OCI-LY1 (cell line): ENCODE data around the gene PDE4C.

Source experiments
- H2AFZ ChIP-seq: fragments of 200-600 bp; sonication (generic), shearing (Covaris generic); 2 replicates; pipeline ENCODE4 v1.6.0; 2014; ENCODE audit warnings: antibody characterized with exemption, mild to moderate bottlenecking, low read length
- H3F3A ChIP-seq: fragments of 200-600 bp; sonication (generic), shearing (Covaris generic); 2 replicates; pipeline ENCODE4 v1.6.0; 2014; ENCODE audit warnings: mild to moderate bottlenecking, antibody characterized with exemption, low read length, moderate library complexity; ENCODE audit not compliant: insufficient read depth
- H3K27ac ChIP-seq: fragments of 200-600 bp; sonication (generic); 2 replicates; pipeline ENCODE4 v1.5.1; 2014; ENCODE audit warnings: low read length, mixed run types, mild to moderate bottlenecking, low read depth; ENCODE audit not compliant: poor library complexity, severe bottlenecking
- H3K27me3 ChIP-seq: fragments of 200-600 bp; sonication (generic); 2 replicates; pipeline ENCODE4 v1.6.0; 2014; ENCODE audit warnings: antibody characterized with exemption, mild to moderate bottlenecking, low read length, moderate library complexity; ENCODE audit not compliant: insufficient read depth
- H3K36me3 ChIP-seq: fragments of 200-600 bp; sonication (generic); 2 replicates; pipeline ENCODE4 v1.6.1; 2014; ENCODE audit warnings: mild to moderate bottlenecking, antibody characterized with exemption, low read length, moderate library complexity, mixed read lengths; ENCODE audit not compliant: insufficient read depth
- H3K4me1 ChIP-seq: fragments of 200-600 bp; sonication (generic); 2 replicates; pipeline ENCODE4 v1.5.1; 2014; ENCODE audit warnings: mild to moderate bottlenecking, low read length, moderate library complexity; ENCODE audit not compliant: insufficient read depth, severe bottlenecking
- H3K4me2 ChIP-seq: fragments of 200-600 bp; sonication (generic), shearing (Covaris generic); 2 replicates; pipeline ENCODE4 v1.6.1; 2014; ENCODE audit warnings: low read length
- H3K4me3 ChIP-seq: fragments of 200-600 bp; sonication (generic); 2 replicates; pipeline ENCODE4 v1.5.1; 2014; ENCODE audit warnings: low read length, low read depth, mild to moderate bottlenecking, mixed read lengths; ENCODE audit not compliant: poor library complexity, severe bottlenecking
- H3K79me2 ChIP-seq: fragments of 200-600 bp; shearing (Covaris generic); 2 replicates; pipeline ENCODE4 v1.6.1; 2016; ENCODE audit warnings: mixed run types, low read length, mixed read lengths; ENCODE audit not compliant: insufficient read depth
- H3K9ac ChIP-seq: fragments of 200-600 bp; sonication (generic), shearing (Covaris generic); 2 replicates; pipeline ENCODE4 v1.6.1; 2014; ENCODE audit warnings: mild to moderate bottlenecking, low read length, mixed read lengths
- H3K9me2 ChIP-seq: fragments of 200-600 bp; sonication (generic), shearing (Covaris generic); 2 replicates; pipeline ENCODE4 v1.6.1; 2014; ENCODE audit warnings: low read depth, mild to moderate bottlenecking, low read length, mixed read lengths
- H3K9me3 ChIP-seq: fragments of 200-600 bp; shearing (Covaris generic); 2 replicates; pipeline ENCODE4 v1.6.1; 2014; ENCODE audit warnings: low read length, mixed read lengths
- H4K20me1 ChIP-seq: fragments of 200-600 bp; sonication (generic), shearing (Covaris generic); 2 replicates; pipeline ENCODE4 v1.6.0; 2016; ENCODE audit warnings: mild to moderate bottlenecking, low read length; ENCODE audit not compliant: insufficient read depth
- EZH2 ChIP-seq: fragments of 200-600 bp; sonication (generic), shearing (Covaris generic); IDR thresholded peaks from 2 replicates; pipeline ENCODE4 v1.8.0; 2017; ENCODE audit warnings: borderline replicate concordance, mixed run types, mild to moderate bottlenecking, antibody characterized with exemption, low read length, moderate library complexity, mixed read lengths
- TF ChIP-seq, protein P1 (sequence below): fragments of 200-600 bp; sonication (generic), shearing (Covaris generic); IDR thresholded peaks from 2 replicates; pipeline ENCODE4 v1.5.1; 2017; ENCODE audit warnings: mild to moderate bottlenecking, antibody characterized with exemption, low read length, moderate library complexity, mixed read lengths

PDE4C gene

DNA sequence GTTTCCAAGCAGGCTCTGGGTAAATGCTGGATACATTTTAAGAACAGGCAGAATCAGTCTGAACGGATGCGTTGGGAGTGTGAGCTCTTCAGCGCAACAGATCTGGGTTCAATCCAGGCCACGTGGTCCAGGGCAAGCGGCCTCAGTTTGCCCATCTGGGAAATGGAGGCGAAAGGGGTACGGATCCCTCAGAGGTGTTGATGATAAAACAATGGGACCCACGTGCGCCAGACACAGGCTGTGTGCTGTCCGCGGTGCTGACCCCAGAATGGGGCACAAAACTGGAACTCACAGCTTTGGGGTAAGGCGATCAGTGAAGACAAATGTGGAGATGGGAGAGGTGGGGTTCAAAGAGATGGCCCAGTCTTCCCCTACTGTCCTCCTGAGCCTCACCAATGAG lies 13.1 kb upstream of the PDE4C start:
- no peaks in the 10 kb centered on the region for H3K4me1 ChIP-seq
- H3K4me3 ChIP-seq = no peak overlapping the region
- peaks cover 65% of the 10 kb centered on the region for H3K79me2 ChIP-seq
- no peaks in the 10 kb centered on the region for H3K9me2 ChIP-seq
- H3K27me3 ChIP-seq = no peaks in the 10 kb centered on the region
- H3K4me2 ChIP-seq = no peak overlapping the region
- H2AFZ ChIP-seq = no peak overlapping the region
- H3F3A ChIP-seq = no peaks in the 10 kb centered on the region
- H3K9me3 ChIP-seq = no peaks in the 10 kb centered on the region
- no peaks in the 10 kb centered on the region for H4K20me1 ChIP-seq
- H3K9ac ChIP-seq = no peak overlapping the region
- H3K36me3 ChIP-seq = peaks cover 5% of the 10 kb centered on the region; the same call in 1 of the 2 replicates
- H3K27ac ChIP-seq = no peak overlapping the region
- no peak for TF ChIP-seq EZH2
- TF ChIP-seq, protein P1, sequence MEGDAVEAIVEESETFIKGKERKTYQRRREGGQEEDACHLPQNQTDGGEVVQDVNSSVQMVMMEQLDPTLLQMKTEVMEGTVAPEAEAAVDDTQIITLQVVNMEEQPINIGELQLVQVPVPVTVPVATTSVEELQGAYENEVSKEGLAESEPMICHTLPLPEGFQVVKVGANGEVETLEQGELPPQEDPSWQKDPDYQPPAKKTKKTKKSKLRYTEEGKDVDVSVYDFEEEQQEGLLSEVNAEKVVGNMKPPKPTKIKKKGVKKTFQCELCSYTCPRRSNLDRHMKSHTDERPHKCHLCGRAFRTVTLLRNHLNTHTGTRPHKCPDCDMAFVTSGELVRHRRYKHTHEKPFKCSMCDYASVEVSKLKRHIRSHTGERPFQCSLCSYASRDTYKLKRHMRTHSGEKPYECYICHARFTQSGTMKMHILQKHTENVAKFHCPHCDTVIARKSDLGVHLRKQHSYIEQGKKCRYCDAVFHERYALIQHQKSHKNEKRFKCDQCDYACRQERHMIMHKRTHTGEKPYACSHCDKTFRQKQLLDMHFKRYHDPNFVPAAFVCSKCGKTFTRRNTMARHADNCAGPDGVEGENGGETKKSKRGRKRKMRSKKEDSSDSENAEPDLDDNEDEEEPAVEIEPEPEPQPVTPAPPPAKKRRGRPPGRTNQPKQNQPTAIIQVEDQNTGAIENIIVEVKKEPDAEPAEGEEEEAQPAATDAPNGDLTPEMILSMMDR = no peak

DNA sequence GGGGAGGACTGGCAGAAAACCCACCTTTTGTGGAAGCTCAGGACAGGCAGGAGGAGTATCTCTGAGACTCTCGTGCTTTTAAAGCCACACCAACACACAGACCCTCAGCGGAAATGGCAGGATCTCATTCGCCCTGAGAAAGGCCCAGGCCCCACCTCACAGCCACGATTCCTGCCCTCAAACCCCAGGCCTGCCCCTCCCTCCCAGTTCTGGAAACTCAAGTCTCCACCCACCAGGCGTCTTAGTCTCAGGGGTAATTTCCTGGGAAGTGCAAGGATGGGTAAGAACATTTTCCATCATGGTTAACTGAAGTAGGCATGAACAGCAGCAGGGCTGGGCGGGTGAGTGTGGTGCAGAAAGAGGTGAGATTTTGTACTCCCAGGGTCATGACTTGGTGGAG lies 8.0 kb upstream of the PDE4C start:
- H3K4me3 ChIP-seq = no peak overlapping the region
- H2AFZ ChIP-seq = no peak overlapping the region
- H3K9me3 ChIP-seq = no peaks in the 10 kb centered on the region
- H3K9me2 ChIP-seq = no peaks in the 10 kb centered on the region
- TF ChIP-seq EZH2 = no peak
- TF ChIP-seq, protein P1 = no peak
- H3K79me2 ChIP-seq = peaks cover 17% of the 10 kb centered on the region
- no peaks in the 10 kb centered on the region for H3K4me1 ChIP-seq
- no peak overlapping the region for H3K4me2 ChIP-seq
- H3K9ac ChIP-seq = no peak overlapping the region
- H4K20me1 ChIP-seq = no peaks in the 10 kb centered on the region
- H3K27ac ChIP-seq = no peak overlapping the region
- no peaks in the 10 kb centered on the region for H3K27me3 ChIP-seq
- H3F3A ChIP-seq = no peaks in the 10 kb centered on the region
- H3K36me3 ChIP-seq = no peaks in the 10 kb centered on the region

DNA sequence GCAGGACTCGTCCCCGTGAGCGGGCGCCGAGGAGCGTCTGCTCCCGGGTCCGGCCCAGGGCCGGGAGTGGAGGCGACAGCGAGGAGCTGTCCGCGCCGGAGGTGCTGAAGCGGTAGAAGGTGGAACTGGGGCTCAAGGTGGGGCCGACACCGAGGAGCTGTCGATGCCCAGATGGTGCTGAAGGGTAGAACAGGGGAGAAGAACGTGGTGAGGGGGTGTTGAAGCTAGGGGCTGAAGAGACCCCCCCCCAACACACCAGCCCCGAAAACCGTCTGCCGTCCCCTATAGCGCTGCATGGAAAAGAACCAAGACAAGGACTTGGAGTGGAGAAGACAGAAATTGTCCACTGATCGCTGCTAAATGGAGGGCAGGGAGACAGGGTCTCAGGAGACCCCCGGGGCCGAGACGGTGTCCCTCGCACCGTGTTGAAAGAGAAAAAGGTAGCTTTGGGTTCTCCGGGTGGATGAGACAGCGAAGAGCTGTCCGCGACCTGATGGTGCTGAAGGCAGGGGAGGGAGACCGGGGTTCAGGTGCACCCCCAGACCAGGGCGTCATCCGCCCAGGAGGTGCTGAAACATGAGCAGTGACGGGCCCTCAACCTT lies 7.1 kb upstream of the PDE4C start:
- H3F3A ChIP-seq = no peaks in the 10 kb centered on the region
- H2AFZ ChIP-seq = no peak overlapping the region
- no peak overlapping the region for H3K9ac ChIP-seq
- H3K27ac ChIP-seq = no peak overlapping the region
- H4K20me1 ChIP-seq = no peaks in the 10 kb centered on the region
- H3K9me3 ChIP-seq = no peaks in the 10 kb centered on the region
- no peaks in the 10 kb centered on the region for H3K9me2 ChIP-seq
- no peak overlapping the region for H3K4me2 ChIP-seq
- H3K79me2 ChIP-seq = peaks cover 8% of the 10 kb centered on the region
- H3K27me3 ChIP-seq = no peaks in the 10 kb centered on the region
- no peaks in the 10 kb centered on the region for H3K36me3 ChIP-seq
- no peak overlapping the region for H3K4me3 ChIP-seq
- TF ChIP-seq, protein P1 = no peak
- no peak for TF ChIP-seq EZH2
- H3K4me1 ChIP-seq = no peaks in the 10 kb centered on the region
